Activated CD4-positive, alpha-beta T cell treated with anti-CD3 and anti-CD28 coated beads, Interleukin-2, amount 10 ng/mL, durations not matched to agents 7 days and 5 days (primary cell): ENCODE results near the gene MARK2. TPM values are rescaled to one million over a fixed set of nuclear protein-coding genes. Genes with fewer than 3 reads are reported as not detected.

Experiments used
- CTCF ChIA-PET: fragments of 350-600 bp; sonication (Branson Sonifier 250); formaldehyde crosslinking; loops from one replicate; lab custom pipeline; 2021; ENCODE audit warnings: antibody characterized with exemption; lab: Charles Lee
- POLR2A ChIA-PET: fragments of 350-600 bp; sonication (Branson Sonifier 250); formaldehyde crosslinking; loops from one replicate; lab custom pipeline; 2021; ENCODE audit warnings: antibody characterized with exemption; lab: Charles Lee
- DNase-seq: peaks from one replicate; pipeline ENCODE4 v3.0.0-alpha.2; 2020
- H3K27ac Mint-ChIP-seq: one replicate; pipeline ENCODE4 v1.8.0; 2021; ENCODE audit warnings: mild to moderate bottlenecking, moderate library complexity, mixed read lengths
- H3K27me3 Mint-ChIP-seq: one replicate; pipeline ENCODE4 v1.8.0; 2021; ENCODE audit warnings: mixed read lengths
- H3K36me3 Mint-ChIP-seq: one replicate; pipeline ENCODE4 v1.8.0; 2021; ENCODE audit warnings: low read depth, mixed read lengths
- H3K4me1 Mint-ChIP-seq: one replicate; pipeline ENCODE4 v1.8.0; 2021; ENCODE audit warnings: mixed read lengths
- H3K4me3 Mint-ChIP-seq: one replicate; pipeline ENCODE4 v1.8.0; 2021; ENCODE audit warnings: mild to moderate bottlenecking, moderate library complexity, mixed read lengths
- H3K9me3 Mint-ChIP-seq: one replicate; pipeline ENCODE4 v1.8.0; 2021; ENCODE audit warnings: mixed read lengths
- total RNA-seq, 2 experiments: library from RNA; stranded (reverse); gene quantifications; one replicate each; pipeline ENCODE4 v1.2.3, GENCODE V29; 2021

The MARK2 gene
- total RNA-seq, 2 experiments from 2014 or later: 68.3 to 69.2 TPM

DNA sequence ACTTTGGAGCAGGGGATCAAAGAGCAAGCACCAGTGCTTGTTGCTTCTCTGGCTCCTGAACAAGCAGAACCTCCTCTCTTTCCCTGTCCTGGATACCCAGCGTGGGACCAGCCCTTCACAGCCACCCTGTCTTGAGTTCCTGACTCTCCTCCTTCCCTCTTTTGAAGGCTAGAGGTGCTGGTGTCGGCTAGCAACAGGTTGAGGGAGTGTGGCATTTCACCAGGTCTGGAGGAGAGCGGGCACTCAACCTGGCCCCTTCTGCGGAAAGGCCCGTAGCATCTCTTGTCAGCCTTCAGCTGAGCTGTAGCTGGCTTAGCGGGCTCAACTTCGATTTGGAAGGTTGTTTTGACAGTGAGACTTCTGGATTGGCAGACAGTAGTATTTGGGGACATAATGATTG lies 51.5 kb downstream of the MARK2 start:
- no peak for DNase-seq
- H3K27me3 Mint-ChIP-seq: no peaks in the 10 kb centered on the region
- H3K4me3 Mint-ChIP-seq: peak overlapping the region; percentile 97
- POLR2A ChIA-PET: no interaction called here
- H3K9me3 Mint-ChIP-seq: no peaks in the 10 kb centered on the region
- peak overlapping the region; percentile 76 for H3K27ac Mint-ChIP-seq
- peaks cover 72% of the 10 kb centered on the region for H3K4me1 Mint-ChIP-seq
- CTCF ChIA-PET: interaction anchor here (1.2 kb wide), 1 partner anchor 53 kb away, joined by 5 read pairs; no protein-coding TSS in a partner anchor
- peaks cover 45% of the 10 kb centered on the region for H3K36me3 Mint-ChIP-seq

DNA sequence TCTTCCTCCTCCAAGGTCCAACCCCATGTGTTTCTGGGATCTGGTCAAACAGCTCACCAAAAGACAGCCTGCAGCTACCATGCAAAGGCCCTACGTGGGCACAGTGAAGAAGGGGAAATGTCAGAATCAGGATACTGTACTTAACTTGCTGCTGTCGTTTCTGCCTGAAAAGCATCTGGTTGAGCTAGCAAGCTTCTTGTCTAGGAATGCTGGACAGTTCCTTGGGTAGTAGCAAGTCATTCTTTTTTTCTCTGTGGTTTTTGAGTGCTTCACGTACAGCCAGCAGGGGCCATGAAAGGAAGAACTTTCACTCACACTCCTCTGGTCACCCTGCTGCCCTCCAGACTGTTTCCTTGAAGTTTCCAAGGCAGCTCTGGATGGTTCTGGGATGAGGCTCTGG lies 53.3 kb downstream of the MARK2 start:
- Mint-ChIP-seq H3K9me3 (no peaks in the 10 kb centered on the region), H3K27ac (no peak overlapping the region), H3K4me3 (no peak overlapping the region), H3K27me3 (no peaks in the 10 kb centered on the region), H3K36me3 (peaks cover 61% of the 10 kb centered on the region), H3K4me1 (peaks cover 73% of the 10 kb centered on the region)
- DNase-seq: no peak
- ChIA-PET CTCF (interaction anchor here (0.6 to 2.1 kb wide), 3 partner anchors 16 to 231 kb away, joined by 3 to 4 read pairs (median 4); partner anchors contain the start of gene ZFTA), POLR2A (no interaction called here)

DNA sequence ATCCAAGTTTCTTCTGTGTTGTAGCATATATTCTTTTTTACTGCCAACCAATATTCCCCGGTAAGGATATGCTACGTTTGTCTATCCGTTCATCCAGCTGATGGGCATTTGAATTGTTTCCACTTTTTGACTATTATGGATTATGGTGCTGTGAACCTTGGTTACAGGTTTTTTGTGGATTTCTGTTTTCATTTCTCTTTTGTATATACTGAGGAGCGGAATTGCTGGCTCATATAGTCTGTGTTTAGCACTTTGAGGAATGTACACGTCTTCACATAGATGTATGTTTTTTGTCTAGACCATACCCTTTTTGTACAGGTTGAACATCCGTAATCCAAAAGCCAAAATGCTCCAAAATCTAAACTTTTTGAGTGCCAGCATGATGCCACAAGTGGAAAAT lies 54.4 kb downstream of the MARK2 start:
- H3K36me3 Mint-ChIP-seq: peaks cover 71% of the 10 kb centered on the region
- no peaks in the 10 kb centered on the region for H3K9me3 Mint-ChIP-seq
- DNase-seq: no peak
- H3K27ac Mint-ChIP-seq: no peak overlapping the region
- H3K27me3 Mint-ChIP-seq: no peaks in the 10 kb centered on the region
- ChIA-PET POLR2A (no interaction called here), CTCF (interaction anchor here (1.0 kb wide), 1 partner anchor 10 kb away, joined by 3 read pairs; no protein-coding TSS in a partner anchor)
- no peak overlapping the region for H3K4me3 Mint-ChIP-seq
- peaks cover 64% of the 10 kb centered on the region for H3K4me1 Mint-ChIP-seq

DNA sequence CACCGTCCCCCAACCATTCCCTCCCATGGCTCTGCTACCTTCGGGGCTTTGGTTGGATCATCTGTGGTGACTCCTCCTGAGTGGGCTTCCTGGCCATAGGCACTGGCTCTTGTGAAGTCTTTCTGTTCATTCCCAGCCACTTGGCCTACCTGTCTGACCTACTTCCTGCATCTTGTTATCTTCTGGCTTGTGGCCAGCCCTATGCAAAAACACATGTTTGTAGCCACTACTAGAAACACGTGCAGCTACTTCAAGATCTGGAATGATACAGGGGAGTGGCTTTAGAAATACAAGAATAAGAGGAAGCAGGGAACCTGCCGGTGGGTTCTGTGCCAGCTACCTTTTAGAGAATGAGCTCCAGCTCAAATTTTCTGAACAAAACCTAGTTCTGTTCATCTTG lies 57.2 kb downstream of the MARK2 start:
- no peak overlapping the region for H3K27ac Mint-ChIP-seq
- ChIA-PET POLR2A (no interaction called here), CTCF (no interaction called here)
- no peaks in the 10 kb centered on the region for H3K9me3 Mint-ChIP-seq
- peaks cover 37% of the 10 kb centered on the region for H3K4me1 Mint-ChIP-seq
- H3K27me3 Mint-ChIP-seq: no peaks in the 10 kb centered on the region
- DNase-seq: no peak
- no peak overlapping the region for H3K4me3 Mint-ChIP-seq
- H3K36me3 Mint-ChIP-seq: peaks cover 73% of the 10 kb centered on the region

DNA sequence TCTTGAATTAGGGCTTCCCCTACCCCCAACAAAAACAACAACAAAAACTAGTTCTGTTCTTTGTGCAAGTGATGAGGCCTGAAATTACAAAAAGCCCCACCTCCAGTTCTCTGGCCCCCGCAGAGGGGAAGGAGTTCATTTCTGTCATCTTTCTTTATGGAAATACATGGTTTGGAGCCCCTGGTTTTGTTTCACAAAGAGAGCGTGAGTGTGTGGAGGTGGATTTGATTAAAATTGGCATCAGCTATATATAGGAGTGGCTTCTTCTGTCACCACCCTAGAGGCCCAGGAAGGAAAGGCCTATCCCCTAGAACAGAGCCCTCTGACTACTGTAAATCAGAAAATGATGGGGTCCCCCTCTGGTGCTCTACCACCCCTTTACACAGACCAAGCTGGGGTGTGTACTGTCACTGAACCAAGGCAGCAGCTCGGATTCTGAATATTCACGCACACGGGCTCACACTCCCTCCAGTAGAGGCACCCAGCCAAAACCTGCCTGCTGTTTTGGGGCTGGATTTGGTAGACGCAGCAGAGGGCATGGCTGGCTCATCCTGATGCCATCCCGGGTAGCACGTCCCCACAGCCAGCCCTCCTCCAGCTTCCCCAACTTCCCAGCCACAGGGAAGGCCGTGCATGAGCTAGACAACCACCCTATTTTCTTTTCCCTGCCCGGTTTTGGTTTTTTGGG lies 58.7 kb downstream of the MARK2 start:
- Mint-ChIP-seq H3K9me3 (no peaks in the 10 kb centered on the region), H3K27ac (no peak overlapping the region), H3K4me1 (peaks cover 24% of the 10 kb centered on the region), H3K27me3 (no peaks in the 10 kb centered on the region), H3K4me3 (no peak overlapping the region), H3K36me3 (peaks cover 71% of the 10 kb centered on the region)
- ChIA-PET POLR2A (no interaction called here), CTCF (interaction anchor here (0.9 to 1.2 kb wide), 4 partner anchors 18 to 48 kb away, joined by 3 to 6 read pairs (median 4); partner anchors contain the start of gene RCOR2)
- no peak for DNase-seq

DNA sequence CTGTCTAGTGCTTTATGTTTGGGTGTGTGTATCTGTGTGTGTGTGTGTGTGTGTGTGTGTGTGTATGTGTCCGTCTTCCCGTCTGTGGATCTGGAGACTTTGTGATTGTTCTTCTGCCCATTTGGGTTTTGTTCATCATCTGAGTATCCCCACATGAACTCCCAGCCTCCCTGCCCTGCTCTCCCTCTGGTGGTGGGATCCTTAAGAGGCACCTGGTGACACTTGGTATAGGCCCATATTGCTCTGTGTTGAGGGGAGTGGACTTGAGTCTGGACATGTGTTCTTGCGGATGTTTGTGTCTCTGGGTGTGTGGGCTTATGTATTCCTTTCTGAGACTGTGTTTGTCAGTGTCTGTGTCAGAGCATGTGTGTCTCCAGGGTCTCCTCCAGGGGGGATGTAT lies 62.8 kb downstream of the MARK2 start:
- Mint-ChIP-seq H3K4me1 (peaks cover 7% of the 10 kb centered on the region), H3K27me3 (no peaks in the 10 kb centered on the region), H3K4me3 (no peak overlapping the region), H3K27ac (no peak overlapping the region), H3K9me3 (no peaks in the 10 kb centered on the region), H3K36me3 (peaks cover 76% of the 10 kb centered on the region)
- no peak for DNase-seq
- CTCF ChIA-PET: no interaction called here
- POLR2A ChIA-PET: no interaction called here

DNA sequence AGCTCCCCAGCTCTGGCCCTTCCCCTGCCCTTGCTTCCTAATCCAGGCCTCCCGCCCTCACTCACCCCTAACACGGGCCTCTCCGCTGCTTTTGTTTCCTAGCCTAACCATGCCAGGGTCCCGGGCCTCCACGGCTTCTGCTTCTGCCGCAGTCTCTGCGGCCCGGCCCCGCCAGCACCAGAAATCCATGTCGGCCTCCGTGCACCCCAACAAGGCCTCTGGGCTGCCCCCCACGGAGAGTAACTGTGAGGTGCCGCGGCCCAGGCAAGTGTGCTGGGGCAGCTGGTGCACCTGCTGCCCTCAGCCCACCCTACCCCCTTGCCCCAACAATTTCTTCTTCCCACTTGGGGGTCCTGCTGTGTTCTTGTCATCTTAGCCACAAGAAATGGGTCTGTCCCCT lies 65.0 kb downstream of the MARK2 start:
- no peak for DNase-seq
- Mint-ChIP-seq H3K4me1 (peaks cover 5% of the 10 kb centered on the region), H3K27ac (no peak overlapping the region), H3K9me3 (no peaks in the 10 kb centered on the region), H3K27me3 (no peaks in the 10 kb centered on the region), H3K4me3 (no peak overlapping the region), H3K36me3 (peaks cover 58% of the 10 kb centered on the region)
- ChIA-PET POLR2A (no interaction called here), CTCF (interaction anchor here (0.9 to 1.5 kb wide), 2 partner anchors 65 to 67 kb away, joined by 3 read pairs; no protein-coding TSS in a partner anchor)

DNA sequence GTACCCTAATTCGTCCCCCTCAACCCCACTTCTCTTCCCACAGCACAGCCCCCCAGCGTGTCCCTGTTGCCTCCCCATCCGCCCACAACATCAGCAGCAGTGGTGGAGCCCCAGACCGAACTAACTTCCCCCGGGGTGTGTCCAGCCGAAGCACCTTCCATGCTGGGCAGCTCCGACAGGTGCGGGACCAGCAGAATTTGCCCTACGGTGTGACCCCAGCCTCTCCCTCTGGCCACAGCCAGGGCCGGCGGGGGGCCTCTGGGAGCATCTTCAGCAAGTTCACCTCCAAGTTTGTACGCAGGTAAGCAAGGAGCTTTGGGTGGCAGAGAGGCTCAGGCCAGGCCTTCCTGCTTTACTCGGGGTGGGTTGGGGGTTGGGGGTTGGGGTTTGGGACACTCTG lies 65.8 kb downstream of the MARK2 start:
- H3K36me3 Mint-ChIP-seq: peaks cover 49% of the 10 kb centered on the region
- H3K27ac Mint-ChIP-seq: no peak overlapping the region
- no peak for DNase-seq
- ChIA-PET POLR2A (no interaction called here), CTCF (no interaction called here)
- no peaks in the 10 kb centered on the region for H3K9me3 Mint-ChIP-seq
- peaks cover 5% of the 10 kb centered on the region for H3K4me1 Mint-ChIP-seq
- H3K4me3 Mint-ChIP-seq: no peak overlapping the region
- no peaks in the 10 kb centered on the region for H3K27me3 Mint-ChIP-seq

DNA sequence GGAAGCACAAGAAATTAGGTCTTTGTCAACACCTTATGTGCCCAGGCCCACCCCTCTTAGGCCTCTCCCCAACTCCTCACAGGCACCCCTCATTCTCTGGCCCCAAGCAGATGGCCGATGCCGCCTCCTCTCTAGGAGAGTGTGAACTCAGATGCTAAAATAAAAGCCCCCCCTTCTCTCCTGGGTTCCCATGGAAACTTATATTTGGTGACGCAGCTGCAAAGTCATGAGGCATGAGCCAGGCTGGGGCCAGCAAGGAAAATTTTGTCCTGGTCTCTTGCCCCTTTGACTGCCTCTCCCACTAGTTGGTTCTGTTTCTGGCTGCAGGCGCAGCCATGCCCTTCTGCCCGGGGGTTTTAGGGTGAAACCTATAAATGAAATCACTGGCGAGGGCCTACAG lies 66.3 kb downstream of the MARK2 start:
- Mint-ChIP-seq H3K27ac (no peak overlapping the region), H3K9me3 (no peaks in the 10 kb centered on the region), H3K4me1 (peaks cover 5% of the 10 kb centered on the region), H3K4me3 (no peak overlapping the region), H3K27me3 (no peaks in the 10 kb centered on the region), H3K36me3 (peaks cover 48% of the 10 kb centered on the region)
- CTCF ChIA-PET: no interaction called here
- POLR2A ChIA-PET: no interaction called here
- no peak for DNase-seq

DNA sequence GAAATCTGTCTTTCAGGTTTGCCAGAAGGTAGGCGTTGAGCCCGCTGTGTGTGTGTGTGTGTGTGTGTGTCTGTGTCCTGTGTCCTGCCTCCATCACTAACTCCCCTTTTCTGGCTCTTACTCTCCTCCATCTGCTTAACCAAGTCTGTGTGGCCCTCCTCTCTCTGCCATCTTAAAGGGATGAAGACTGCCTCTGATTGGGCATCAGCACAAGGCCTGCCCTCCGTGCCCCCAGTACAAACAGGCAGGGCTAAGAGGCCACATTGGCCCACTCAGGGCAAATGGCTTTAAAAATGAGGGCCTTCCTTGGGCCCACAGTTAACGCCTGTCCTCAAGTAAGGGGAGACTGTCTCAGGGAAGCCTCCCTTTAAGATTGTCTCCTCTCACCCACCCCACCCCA lies 67.2 kb downstream of the MARK2 start:
- POLR2A ChIA-PET: no interaction called here
- Mint-ChIP-seq H3K27me3 (no peaks in the 10 kb centered on the region), H3K4me1 (peaks cover 6% of the 10 kb centered on the region), H3K4me3 (no peak overlapping the region), H3K27ac (peak overlapping the region; percentile 69), H3K9me3 (no peaks in the 10 kb centered on the region), H3K36me3 (peaks cover 43% of the 10 kb centered on the region)
- CTCF ChIA-PET: interaction anchor here (1.2 to 1.3 kb wide), 4 partner anchors 10 to 69 kb away, joined by 3 to 8 read pairs (median 4); no protein-coding TSS in a partner anchor
- no peak for DNase-seq

DNA sequence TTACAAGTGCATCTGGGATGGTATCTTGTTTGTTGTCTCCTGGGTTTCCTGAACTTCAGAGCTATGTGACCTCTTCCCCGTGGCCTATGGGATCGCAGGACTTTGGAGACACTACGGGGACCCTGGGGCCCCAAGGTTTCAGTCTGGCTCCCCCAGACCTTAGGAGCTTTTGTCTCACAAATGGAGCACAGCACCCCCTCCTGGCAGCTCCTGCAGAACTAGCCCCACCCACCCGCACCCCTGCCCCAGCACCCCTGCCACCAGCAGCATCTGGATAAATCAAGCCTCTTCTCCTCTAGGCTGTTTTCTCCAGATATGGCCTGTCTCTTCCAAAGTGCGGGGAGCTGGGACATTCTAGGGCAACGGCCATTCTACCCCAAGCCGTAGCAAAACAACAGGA lies 67.7 kb downstream of the MARK2 start:
- Mint-ChIP-seq H3K36me3 (peaks cover 39% of the 10 kb centered on the region), H3K4me3 (no peak overlapping the region), H3K27me3 (no peaks in the 10 kb centered on the region), H3K9me3 (no peaks in the 10 kb centered on the region), H3K27ac (no peak overlapping the region), H3K4me1 (peaks cover 5% of the 10 kb centered on the region)
- ChIA-PET CTCF (interaction anchor here (1.1 to 1.3 kb wide), 5 partner anchors 9 to 69 kb away, joined by 3 to 8 read pairs (median 4); no protein-coding TSS in a partner anchor), POLR2A (no interaction called here)
- peak; percentile 63 for DNase-seq

DNA sequence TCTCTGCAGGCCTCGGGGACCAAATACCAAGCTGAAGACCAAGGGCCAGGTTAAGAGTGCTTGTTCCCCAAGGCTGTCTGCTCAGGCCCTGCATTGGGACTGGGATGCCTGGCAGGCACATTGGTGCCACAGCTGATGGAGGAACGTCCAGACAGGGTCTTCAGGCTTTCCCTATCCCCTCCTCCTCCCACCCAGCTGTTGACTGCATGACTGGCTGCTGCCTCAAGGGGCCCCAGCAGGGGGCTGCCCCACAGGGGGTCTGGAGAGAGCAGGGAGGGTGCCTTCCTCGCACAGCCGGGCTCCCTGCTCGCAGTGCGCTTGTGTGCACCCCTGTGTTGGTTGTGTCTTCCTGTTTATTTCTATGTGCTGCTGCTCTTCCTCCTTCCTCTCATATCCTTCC lies 68.2 kb downstream of the MARK2 start:
- no peak for DNase-seq
- H3K4me3 Mint-ChIP-seq: no peak overlapping the region
- CTCF ChIA-PET: interaction anchor here (1.1 to 1.3 kb wide), 5 partner anchors 9 to 70 kb away, joined by 3 to 8 read pairs (median 4); no protein-coding TSS in a partner anchor
- POLR2A ChIA-PET: no interaction called here
- no peak overlapping the region for H3K27ac Mint-ChIP-seq
- peaks cover 36% of the 10 kb centered on the region for H3K36me3 Mint-ChIP-seq
- no peaks in the 10 kb centered on the region for H3K9me3 Mint-ChIP-seq
- H3K27me3 Mint-ChIP-seq: no peaks in the 10 kb centered on the region
- H3K4me1 Mint-ChIP-seq: peaks cover 5% of the 10 kb centered on the region

DNA sequence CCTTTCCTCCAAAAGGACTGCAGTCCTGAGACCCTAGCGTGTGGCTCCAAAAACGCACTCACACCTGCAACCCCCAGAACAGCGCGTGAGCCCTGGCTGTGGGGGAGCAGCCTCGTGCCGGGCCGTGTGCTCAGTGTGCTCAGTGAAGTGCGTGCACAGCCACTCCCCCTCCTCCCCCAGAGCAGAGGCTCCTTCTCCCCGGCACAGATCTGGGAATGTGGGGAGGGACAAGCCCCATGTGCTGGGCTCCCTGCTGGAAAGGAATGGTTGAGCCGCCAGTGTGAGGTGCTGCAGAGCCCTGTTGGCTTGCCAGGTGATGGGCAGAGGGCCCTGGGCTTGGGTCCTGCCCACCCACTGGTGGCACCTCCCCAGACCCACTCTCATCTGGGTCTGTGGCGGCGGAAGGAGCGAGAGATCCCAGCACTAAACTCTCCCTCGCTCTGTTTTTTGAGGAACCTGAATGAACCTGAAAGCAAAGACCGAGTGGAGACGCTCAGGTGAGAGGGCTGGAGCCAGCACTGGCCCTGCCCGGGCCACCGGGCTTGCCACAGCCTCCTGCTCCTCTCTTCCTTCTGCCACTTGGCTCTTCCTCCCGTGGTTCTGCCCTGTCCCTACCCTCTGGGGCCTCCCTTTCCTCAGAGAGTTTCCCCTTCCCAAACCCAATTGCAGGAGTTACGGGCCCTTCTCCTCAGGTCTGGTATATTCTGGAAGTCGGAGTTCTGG lies 69.1 kb downstream of the MARK2 start:
- ChIA-PET CTCF (no interaction called here), POLR2A (no interaction called here)
- Mint-ChIP-seq H3K36me3 (peaks cover 32% of the 10 kb centered on the region), H3K27me3 (no peaks in the 10 kb centered on the region), H3K4me1 (peaks cover 5% of the 10 kb centered on the region), H3K27ac (no peak overlapping the region), H3K4me3 (no peak overlapping the region), H3K9me3 (no peaks in the 10 kb centered on the region)
- no peak for DNase-seq
